Mucosa of descending colon (tissue), 3 donors: ENCODE data around the gene KAZN. TPM values are rescaled to one million over a fixed set of nuclear protein-coding genes. Genes with fewer than 3 reads are reported as not detected.
A peak's percentile ranks its signal among the peaks of the same experiment; 100 is the strongest.

Experiments used
- ATAC-seq: fragments of 200-7000 bp; cut with Tn5 transposase; one replicate; pipeline ENCODE4 v1.9.1; 2020; ENCODE audit warnings: mild to moderate bottlenecking, moderate library complexity
- DNase-seq, 3 donors: peaks; one replicate each; pipeline ENCODE4 v3.0.0-alpha.2; 2020
- H3K36me3 ChIP-seq: fragments of 200-600 bp; one replicate; pipeline ENCODE4 v1.8.0; 2021; ENCODE audit warnings: low read depth, mild to moderate bottlenecking
- H3K4me1 ChIP-seq: fragments of 200-600 bp; one replicate; pipeline ENCODE4 v1.8.0; 2021; ENCODE audit warnings: low read depth, mild to moderate bottlenecking
- H3K4me3 ChIP-seq: fragments of 200-600 bp; one replicate; pipeline ENCODE4 v1.8.0; 2021; ENCODE audit warnings: mild to moderate bottlenecking
- H3K9me3 ChIP-seq: fragments of 200-600 bp; one replicate; pipeline ENCODE4 v1.8.0; 2021; ENCODE audit warnings: mild to moderate bottlenecking
- CTCF ChIP-seq: fragments of 200-600 bp; IDR thresholded peaks from one replicate; pipeline ENCODE4 v1.8.0; 2022; ENCODE audit warnings: antibody characterized with exemption, mild to moderate bottlenecking
- intact Hi-C, 2 donors: fragments of 100-400 bp; cut with DNase I in 1 of 2; cut with micrococcal nuclease in 1 of 2; formaldehyde crosslinking; loops; one replicate each; pipeline versions ENCODE4 v1.11.0 to v1.11.1; 2022; cut with DNase I, micrococcal nuclease
- total RNA-seq, 3 donors: library from RNA; stranded (reverse); fragmentation: NEBNext Ultra II Directional in 2 of 3; extraction: Animal tissue kit (Norgen Biotek cat#: 25700) in 2 of 3; gene quantifications; one replicate each; pipeline versions ENCODE4 v1.2.1 to v1.2.4, GENCODE V29; 2021 to 2023
- donor health status: DM: no; HTN: no; CAD: no; lungs with moderate emphysema.
- donor health status: DM: no; HTN: no; CAD: no.
- donor health status: DM: no; HTN: yes; CAD: no.

The KAZN gene
- total RNA-seq, 3 donors from 2014 or later, result 9.7 to 21.9 (median 15.8) TPM

- Histone ChIP-seq H3K4me3 (no peak overlapping the region), H3K9me3 (no peaks in the 10 kb centered on the region), H3K36me3 (no peaks in the 10 kb centered on the region), H3K4me1 (no peaks in the 10 kb centered on the region)
- intact Hi-C loops, result no loop called here
- ATAC-seq (no peak), DNase-seq (no peak)
- no peak for TF ChIP-seq CTCF
Measured at GRCh38 chr1:15057834-15058233, 459.3 kb downstream of the KAZN start.

- Histone ChIP-seq H3K9me3 (no peaks in the 10 kb centered on the region), H3K36me3 (no peaks in the 10 kb centered on the region), H3K4me1 (no peaks in the 10 kb centered on the region), H3K4me3 (no peak overlapping the region)
- DNase-seq (no peak), ATAC-seq (no peak)
- intact Hi-C loops, result no loop called here
- TF ChIP-seq CTCF, result no peak
Measured at GRCh38 chr1:15058261-15058660, 459.8 kb downstream of the KAZN start.

GRCh38 chr1:15060104-15060503 is 461.6 kb downstream of the KAZN start:
- Histone ChIP-seq H3K4me3 (no peak overlapping the region), H3K9me3 (no peaks in the 10 kb centered on the region), H3K4me1 (no peaks in the 10 kb centered on the region), H3K36me3 (no peaks in the 10 kb centered on the region)
- ATAC-seq, result no peak
- intact Hi-C loops, result no loop called here
- TF ChIP-seq CTCF, result no peak
- no peak for DNase-seq

GRCh38 chr1:15062479-15063099 is 464.1 kb downstream of the KAZN start:
- Histone ChIP-seq H3K9me3 (no peaks in the 10 kb centered on the region), H3K4me1 (no peaks in the 10 kb centered on the region), H3K36me3 (no peaks in the 10 kb centered on the region), H3K4me3 (no peak overlapping the region)
- TF ChIP-seq CTCF, result peak; percentile 26
- intact Hi-C loops, result no loop called here
- ATAC-seq, result peak; percentile 42
- peak in 1 of 3 donors; percentile 29 for DNase-seq

- intact Hi-C loops, result no loop called here
- TF ChIP-seq CTCF, result no peak
- H3K4me3 ChIP-seq, result no peak overlapping the region
- DNase-seq (no peak), ATAC-seq (no peak)
- no peaks in the 10 kb centered on the region for H3K4me1 ChIP-seq
- no peaks in the 10 kb centered on the region for H3K9me3 ChIP-seq
- H3K36me3 ChIP-seq, result no peaks in the 10 kb centered on the region
Measured at GRCh38 chr1:15063346-15063745, 464.9 kb downstream of the KAZN start.

GRCh38 chr1:15063783-15064182 is 465.3 kb downstream of the KAZN start:
- H3K4me3 ChIP-seq, result no peak overlapping the region
- no peak for TF ChIP-seq CTCF
- intact Hi-C loops, result no loop called here
- no peaks in the 10 kb centered on the region for H3K36me3 ChIP-seq
- ATAC-seq (no peak), DNase-seq (no peak)
- no peaks in the 10 kb centered on the region for H3K9me3 ChIP-seq
- H3K4me1 ChIP-seq, result no peaks in the 10 kb centered on the region
